IMR-90 (cell line): ENCODE results near the gene ATP2B2. TPM values are rescaled to one million over a fixed set of nuclear protein-coding genes. Genes with fewer than 3 reads are reported as not detected.
"Not testable (repeated sequence)": the region's sequence is repeated elsewhere in the genome, so short reads cannot be mapped to it uniquely, and the experiment has no call there.

Experiments
- ATAC-seq: fragments of 200-7000 bp; cut with Tn5 transposase; 2 replicates; pipeline ENCODE4 v1.9.1; 2020; ENCODE audit warnings: low read depth, mild to moderate bottlenecking, moderate library complexity
- BruUV-seq: library from RNA; stranded (reverse); fragments of 400-500 nt; replicated peaks from 2 replicates; lab custom pipeline; 2021; lab: Mats Ljungman, UMichigan
- CTCF ChIA-PET: fragments of 300-600 bp; formaldehyde crosslinking; extraction: SDS; loops from one replicate; lab custom pipeline; 2021; ENCODE audit warnings: antibody characterized with exemption; lab: Yijun Ruan, JAX
- POLR2A ChIA-PET: fragments of 300-600 bp; sonication (Branson Sonifier 250); formaldehyde crosslinking; loops from one replicate; lab custom pipeline; 2022; ENCODE audit warnings: antibody characterized with exemption; ENCODE audit not compliant: unreplicated experiment; lab: Charles Lee
- DNase-seq: peaks from one replicate; pipeline ENCODE4 v3.0.0; 2013
- H2AFZ ChIP-seq: replicated peaks from 2 replicates; pipeline ENCODE3; 2013; ENCODE audit warnings: low read length, mild to moderate bottlenecking; ENCODE audit not compliant: poor library complexity
- H2AK5ac ChIP-seq: 2 replicates; pipeline ENCODE4 v1.6.1; 2013; ENCODE audit warnings: low read depth, low read length, inconsistent platforms
- H2AK9ac ChIP-seq: replicated peaks from 2 replicates; pipeline ENCODE3; 2013; ENCODE audit warnings: mild to moderate bottlenecking, low read depth, low read length, moderate library complexity; ENCODE audit not compliant: poor library complexity
- H2BK120ac ChIP-seq: 2 replicates; pipeline ENCODE4 v1.6.1; 2013; ENCODE audit warnings: low read depth, low read length, inconsistent platforms
- H2BK15ac ChIP-seq: 3 replicates; pipeline ENCODE4 v1.6.1; 2013; ENCODE audit warnings: low read depth, low read length, inconsistent platforms
- H2BK20ac ChIP-seq: 2 replicates; pipeline ENCODE4 v1.6.1; 2013; ENCODE audit warnings: low read depth, mild to moderate bottlenecking, inconsistent platforms, low read length, moderate library complexity
- H2BK5ac ChIP-seq: 2 replicates; pipeline ENCODE4 v1.6.1; 2013; ENCODE audit warnings: mild to moderate bottlenecking, low read depth, low read length, inconsistent platforms; ENCODE audit not compliant: poor library complexity, severe bottlenecking
- H3K14ac ChIP-seq: replicated peaks from 2 replicates; pipeline ENCODE4 v1.6.1; 2013; ENCODE audit warnings: low read depth, low read length, inconsistent platforms
- H3K18ac ChIP-seq: 2 replicates; pipeline ENCODE4 v1.6.1; 2013; ENCODE audit warnings: low read depth, low read length, control low read depth
- H3K23ac ChIP-seq: 2 replicates; pipeline ENCODE4 v1.6.1; 2013; ENCODE audit warnings: low read depth, low read length, inconsistent platforms
- H3K27ac ChIP-seq: 2 replicates; pipeline ENCODE4 v1.5.1; 2013; ENCODE audit warnings: mild to moderate bottlenecking, control low read depth, low read length; ENCODE audit not compliant: insufficient read depth
- H3K27me3 ChIP-seq: 2 replicates; pipeline ENCODE4 v1.6.1; 2013; ENCODE audit warnings: low read length; ENCODE audit not compliant: control insufficient read depth, insufficient read depth
- H3K36me3 ChIP-seq: 2 replicates; pipeline ENCODE4 v1.6.1; 2013; ENCODE audit warnings: low read length, mixed read lengths; ENCODE audit not compliant: control insufficient read depth, insufficient read depth
- H3K4ac ChIP-seq: 2 replicates; pipeline ENCODE4 v1.6.1; 2013; ENCODE audit warnings: low read depth, low read length, inconsistent platforms
- H3K4me1 ChIP-seq: 2 replicates; pipeline ENCODE4 v1.6.1; 2013; ENCODE audit warnings: low read length, mixed read lengths; ENCODE audit not compliant: control insufficient read depth, insufficient read depth
- H3K4me2 ChIP-seq: 2 replicates; pipeline ENCODE4 v1.6.1; 2013; ENCODE audit warnings: low read depth, mild to moderate bottlenecking, control low read depth, low read length, moderate library complexity
- H3K4me3 ChIP-seq: 2 replicates; pipeline ENCODE4 v1.5.1; 2013; ENCODE audit warnings: low read depth, mild to moderate bottlenecking, control low read depth, low read length, moderate library complexity; ENCODE audit not compliant: insufficient read depth
- H3K56ac ChIP-seq: 2 replicates; pipeline ENCODE4 v1.6.1; 2013; ENCODE audit warnings: low read length, inconsistent platforms; ENCODE audit not compliant: insufficient read depth; ENCODE audit errors: extremely low read depth
- H3K79me1 ChIP-seq, 2 experiments: 2 replicates each; pipeline ENCODE4 v1.6.1; 2013; ENCODE audit warnings: low read length in 2 of 2, inconsistent platforms in 1 of 2, low read depth in 1 of 2
- H3K9ac ChIP-seq: 2 replicates; pipeline ENCODE4 v1.6.1; 2013; ENCODE audit warnings: low read depth, low read length, control low read depth
- H3K9me1 ChIP-seq: 2 replicates; pipeline ENCODE4 v1.6.1; 2013; ENCODE audit warnings: low read length, inconsistent platforms; ENCODE audit not compliant: insufficient read depth
- H3K9me3 ChIP-seq: 2 replicates; pipeline ENCODE4 v1.6.1; 2013; ENCODE audit warnings: low read length; ENCODE audit not compliant: control insufficient read depth, insufficient read depth
- H4K20me1 ChIP-seq: 2 replicates; pipeline ENCODE4 v1.6.1; 2013; ENCODE audit warnings: low read length, inconsistent platforms; ENCODE audit not compliant: insufficient read depth
- H4K5ac ChIP-seq: 2 replicates; pipeline ENCODE4 v1.6.1; 2013; ENCODE audit warnings: mild to moderate bottlenecking, low read depth, low read length, control low read depth
- H4K8ac ChIP-seq, 2 experiments: 2 replicates each; pipeline ENCODE4 v1.6.1; 2013; ENCODE audit warnings: low read depth in 2 of 2, low read length in 2 of 2, control low read depth in 1 of 2, inconsistent platforms in 1 of 2
- H4K91ac ChIP-seq: 2 replicates; pipeline ENCODE4 v1.6.1; 2013; ENCODE audit warnings: low read depth, low read length, inconsistent platforms; ENCODE audit not compliant: insufficient read depth
- WGBS, 2 experiments: methylation state at CpG; one replicate each; pipeline versions ENCODE4 v1.1.5 to v1.1.7; 2013; ENCODE audit warnings: missing lambda C conversion rate in 2 of 2; ENCODE audit not compliant: insufficient read length in 1 of 2; ENCODE audit errors: extremely low coverage in 2 of 2; 5-methylcytosine and 5-hydroxymethylcytosine counted together
- dilution Hi-C: fragments of 300-500 bp; cut with HindIII; formaldehyde crosslinking; loops from one replicate; pipeline ENCODE4 v1.14.3; 2018; ENCODE audit warnings: low sequenced_read_pairs; ENCODE audit not compliant: unreplicated experiment
- in situ Hi-C: fragments of 300-500 bp; cut with MboI; formaldehyde crosslinking; loops from 3 replicates; pipeline ENCODE4 v1.14.3; 2019; ENCODE audit warnings: low sequenced_read_pairs, inconsistent platforms, mixed read lengths
- intact Hi-C: fragments of 100-400 bp; cut with micrococcal nuclease; formaldehyde crosslinking; loops from 2 replicates; pipeline ENCODE4 v1.10.0; 2022
- polyA plus RNA-seq, 3 experiments: library from polyadenylated mRNA; depleted of rRNA; stranded (reverse); fragments of >200 nt; gene quantifications; 2 replicates each; pipeline ENCODE4 v1.2.3, GENCODE V29; 2012; ENCODE audit warnings: low replicate concordance in 1 of 3
- total RNA-seq: library from RNA; depleted of rRNA; stranded (reverse); fragments of >200 nt; gene quantifications from 2 replicates; pipeline ENCODE4 v1.2.3, GENCODE V29; 2012

The ATP2B2 gene
- total and polyA plus RNA-seq, 2 of the 4 experiments (the other 2 are of a cell fraction), result under 0.01 to 0.02 TPM

DNA sequence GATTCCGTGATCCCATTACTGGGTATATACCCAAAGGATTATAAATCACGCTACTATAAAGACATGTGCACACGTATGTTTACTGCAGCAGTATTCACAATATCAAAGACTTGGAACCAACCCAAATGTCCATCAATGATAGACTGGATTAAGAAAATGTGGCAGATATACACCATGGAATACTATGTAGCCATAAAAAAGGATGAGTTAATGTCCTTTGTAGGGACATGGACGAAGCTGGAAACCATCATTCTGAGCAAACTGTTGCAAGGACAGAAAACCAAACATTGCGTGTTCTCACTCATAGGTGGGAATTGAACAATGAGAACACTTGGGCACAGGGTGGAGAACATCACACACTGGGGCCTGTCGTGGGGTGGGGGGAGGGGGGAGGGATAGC, 35.0 kb upstream of the ATP2B2 start:
- H2BK120ac ChIP-seq, H4K8ac ChIP-seq, CTCF ChIA-PET, H3K23ac ChIP-seq, POLR2A ChIA-PET, ATAC-seq, H2BK20ac ChIP-seq, dilution Hi-C loops, H3K18ac ChIP-seq, H3K9me1 ChIP-seq, H3K79me1 ChIP-seq, in situ Hi-C loops, H3K9ac ChIP-seq, H3K9me3 ChIP-seq, DNase-seq, H2AK9ac ChIP-seq, H4K91ac ChIP-seq, H3K27me3 ChIP-seq, H3K4ac ChIP-seq, H3K4me3 ChIP-seq, H3K4me2 ChIP-seq, H4K5ac ChIP-seq, H2BK15ac ChIP-seq, H2AK5ac ChIP-seq, H3K36me3 ChIP-seq, H3K14ac ChIP-seq, intact Hi-C loops, H2AFZ ChIP-seq, H4K20me1 ChIP-seq, H2BK5ac ChIP-seq, BruUV-seq, H3K27ac ChIP-seq, H3K4me1 ChIP-seq, H3K56ac ChIP-seq: not testable (repeated sequence)
- WGBS, 2 experiments, result 39% methylated on average over 2 of the region's 6 CpGs; no CpG with 5 or more reads in 1 of the 2 experiments
